ENCODE measurements around the gene HHAT. TPM values are rescaled to one million over a fixed set of nuclear protein-coding genes. Genes with fewer than 3 reads are reported as not detected.

HHAT gene
- total RNA-seq, result under 1 TPM; 0.82 to 0.84 TPM

DNA sequence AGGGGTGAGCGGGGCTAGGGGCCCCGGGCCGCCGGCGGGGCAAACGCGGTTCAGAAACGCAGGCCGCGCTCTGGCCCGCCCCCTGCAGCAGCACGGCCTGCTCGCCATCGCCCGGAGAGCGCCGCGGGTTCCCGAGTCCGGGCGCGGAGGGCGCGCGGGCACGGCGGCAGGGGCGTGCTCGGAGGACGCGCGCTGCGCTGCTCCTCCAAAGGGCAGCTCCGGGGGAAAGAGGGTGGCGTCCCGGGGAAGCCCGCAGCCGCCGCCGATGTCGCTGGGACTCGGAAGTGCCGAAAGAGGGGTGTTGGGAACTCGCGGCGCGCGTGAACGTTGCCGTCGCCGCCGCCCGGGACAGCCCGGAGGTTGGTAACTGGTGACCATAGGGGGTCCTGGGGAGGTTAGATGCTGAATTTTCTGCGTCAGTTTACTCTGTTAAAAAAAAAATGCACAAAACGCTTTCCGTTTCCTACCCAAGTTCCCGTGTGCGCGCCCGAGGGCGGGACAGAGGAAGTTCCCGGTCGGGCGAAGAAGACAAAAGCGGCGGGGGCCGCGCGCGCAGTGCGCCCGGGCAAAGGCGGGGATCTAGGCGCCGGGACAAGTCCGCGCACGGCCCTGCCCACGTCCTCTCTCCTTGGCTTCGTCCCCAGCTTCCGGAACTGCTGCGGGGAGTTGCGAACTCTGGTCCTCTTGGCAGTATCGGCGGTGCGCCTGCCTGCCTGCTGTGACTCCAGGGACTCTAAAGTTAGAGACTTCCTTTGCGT lies at the start of gene HHAT:
TSS of gene HHAT (plus strand) at position 157 of the 758 bp plus-strand sequence. CDS start 20,074 bp downstream, outside the sequence.
- Mint-ChIP-seq H3K4me3 (peak within 1 kb of the TSS; percentile 82), H3K36me3 (ENCODE audit: low read depth) (no peaks in the 10 kb centered on the region), H3K27me3 (peaks cover 3% of the 10 kb centered on the region), H3K27ac (peak within 1 kb of the TSS; percentile 95), H3K9me3 (ENCODE audit: low read depth) (peaks cover 4% of the 10 kb centered on the region), H3K4me1 (peaks cover 36% of the 10 kb centered on the region)
- ChIA-PET POLR2A (interaction anchor here (2.9 kb wide), 1 partner anchor 45 kb away, joined by 17 read pairs; no protein-coding TSS in a partner anchor), CTCF (interaction anchor here (0.7 to 1.0 kb wide), 2 partner anchors 27 to 45 kb away, joined by 3 to 6 read pairs; no protein-coding TSS in a partner anchor)
- DNase-seq (peak; percentile 80), ATAC-seq (peak; percentile 34)
- intact Hi-C loops (cut with DNase I, micrococcal nuclease), result loop anchor here in 1 of 2 experiments (5.0 kb wide), 1 partner anchor 1248 kb away; the partner anchor contains the start of gene SLC30A1

DNA sequence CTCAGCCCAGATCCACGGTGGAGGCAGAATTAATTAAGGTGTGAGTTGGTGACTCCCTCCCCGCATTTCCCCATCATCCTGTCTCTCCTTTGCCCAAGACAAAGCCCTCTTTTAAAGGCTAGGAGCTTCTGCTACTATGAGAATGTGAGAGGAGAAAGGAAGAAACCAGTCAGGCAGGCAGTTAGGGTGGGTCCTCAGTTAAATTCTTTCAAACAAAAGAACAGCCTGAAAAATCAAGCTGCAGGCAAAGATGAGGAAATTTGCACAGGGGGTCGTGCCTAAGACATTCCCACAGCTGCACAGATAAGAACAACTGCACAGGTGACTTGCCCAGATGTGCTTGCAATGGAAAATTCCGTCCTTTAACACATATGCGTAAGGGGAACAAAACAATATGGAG lies 48.5 kb upstream of the HHAT start:
- peaks cover 2% of the 10 kb centered on the region for H3K36me3 Mint-ChIP-seq (ENCODE audit: low read depth)
- H3K4me1 Mint-ChIP-seq, result no peaks in the 10 kb centered on the region
- H3K27ac Mint-ChIP-seq, result no peak overlapping the region
- no peak overlapping the region for H3K4me3 Mint-ChIP-seq
- ChIA-PET POLR2A (no interaction called here), CTCF (no interaction called here)
- DNase-seq, result no peak
- H3K9me3 Mint-ChIP-seq (ENCODE audit: low read depth), result peaks cover 20% of the 10 kb centered on the region
- ATAC-seq, result no peak
- intact Hi-C loops (cut with DNase I, micrococcal nuclease), result no loop called here
- peaks cover 25% of the 10 kb centered on the region for H3K27me3 Mint-ChIP-seq

DNA sequence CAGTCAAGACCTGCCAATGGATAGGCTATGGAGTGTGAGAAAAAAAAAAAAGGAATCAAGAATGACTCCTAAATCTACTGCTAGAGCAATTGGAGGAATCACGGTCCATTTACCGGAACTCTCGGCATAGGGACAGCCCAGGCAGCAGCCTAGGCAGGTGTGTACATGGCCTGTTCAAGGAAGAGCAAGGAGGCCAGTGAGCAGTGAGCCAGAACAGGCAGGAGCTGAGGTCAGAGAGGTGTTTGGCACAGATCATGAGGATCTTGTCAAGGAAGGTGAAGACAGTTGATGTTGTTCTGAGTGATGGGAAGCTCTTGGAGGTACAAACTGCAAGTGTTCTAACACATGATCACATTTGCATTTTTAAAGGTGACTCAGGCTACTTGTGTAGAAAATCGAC lies 40.6 kb upstream of the HHAT start:
- no peak for DNase-seq
- no peaks in the 10 kb centered on the region for H3K36me3 Mint-ChIP-seq (ENCODE audit: low read depth)

DNA sequence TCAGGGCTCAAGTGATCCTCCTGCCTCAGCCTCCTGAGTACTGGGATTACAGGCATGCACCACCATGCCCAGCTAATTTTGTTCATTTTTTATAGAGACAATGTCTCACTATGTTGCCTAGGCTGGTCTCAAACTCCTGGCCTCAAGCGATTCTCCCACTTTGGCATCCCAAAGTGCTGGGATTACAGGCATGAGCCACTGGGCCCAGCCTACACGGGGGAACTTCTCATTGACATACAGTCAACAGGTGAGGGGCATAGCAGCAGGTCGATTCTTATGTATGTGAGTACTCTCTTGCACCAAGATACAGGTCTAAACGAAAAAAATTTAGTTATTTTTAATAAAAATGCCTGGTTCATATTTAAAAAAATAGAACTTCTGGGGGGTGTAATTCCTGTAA lies 39.5 kb upstream of the HHAT start:
- ATAC-seq, result no peak
- H3K4me3 Mint-ChIP-seq, result no peak overlapping the region
- H3K27me3 Mint-ChIP-seq, result peaks cover 49% of the 10 kb centered on the region
- ChIA-PET POLR2A (no interaction called here), CTCF (no interaction called here)
- peaks cover 5% of the 10 kb centered on the region for H3K4me1 Mint-ChIP-seq
- no peak overlapping the region for H3K27ac Mint-ChIP-seq
- intact Hi-C loops (cut with DNase I, micrococcal nuclease), result no loop called here
- H3K9me3 Mint-ChIP-seq (ENCODE audit: low read depth), result no peaks in the 10 kb centered on the region
- H3K36me3 Mint-ChIP-seq (ENCODE audit: low read depth), result no peaks in the 10 kb centered on the region
- no peak for DNase-seq

More for the DNA sequence above, 40.6 kb upstream of the HHAT start:
- no peak for ATAC-seq
- H3K9me3 Mint-ChIP-seq (ENCODE audit: low read depth), result no peaks in the 10 kb centered on the region
- peaks cover 5% of the 10 kb centered on the region for H3K4me1 Mint-ChIP-seq
- no peak overlapping the region for H3K27ac Mint-ChIP-seq
- CTCF ChIA-PET, result interaction anchor here (0.5 kb wide), 1 partner anchor 21 kb away, joined by 4 read pairs; no protein-coding TSS in a partner anchor
- POLR2A ChIA-PET, result interaction anchor here (0.8 kb wide), 1 partner anchor 86 kb away, joined by 6 read pairs; no protein-coding TSS in a partner anchor
- intact Hi-C loops (cut with DNase I, micrococcal nuclease), result no loop called here
- no peak overlapping the region for H3K4me3 Mint-ChIP-seq
- peaks cover 52% of the 10 kb centered on the region for H3K27me3 Mint-ChIP-seq

DNA sequence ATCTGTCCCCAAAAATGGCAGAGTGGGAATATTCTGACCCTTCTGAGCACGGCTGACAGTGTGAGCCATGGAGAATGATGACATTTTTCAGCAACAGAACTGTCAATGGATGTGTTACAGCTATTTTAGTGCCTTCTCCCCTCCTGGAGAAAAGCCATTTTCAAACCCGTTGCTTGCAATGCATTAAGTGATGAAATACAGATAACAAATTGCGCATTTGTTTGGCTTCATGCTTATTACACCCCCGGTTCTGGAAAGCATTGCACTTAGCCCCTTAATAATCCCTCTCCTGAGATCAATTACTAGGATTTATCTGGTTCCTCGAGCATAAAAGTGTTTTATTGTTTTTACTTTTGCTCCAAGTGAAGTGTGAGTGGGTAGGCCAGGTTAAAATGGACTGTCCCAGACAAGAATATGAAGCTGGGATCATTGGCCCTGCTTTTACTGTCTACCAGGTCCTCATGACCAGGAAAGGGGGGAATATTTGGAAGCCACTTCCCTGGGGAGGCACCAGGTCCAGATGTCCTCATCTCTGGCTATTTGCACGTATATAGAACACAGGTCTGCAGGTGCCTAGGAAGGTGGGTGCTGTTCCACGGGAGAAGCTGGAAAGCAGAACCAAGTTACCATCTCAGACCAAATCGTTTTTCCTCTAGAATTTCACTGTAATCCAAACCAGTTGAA lies 37.5 kb upstream of the HHAT start:
- ChIA-PET CTCF (interaction anchor here (0.7 to 1.2 kb wide), 2 partner anchors 12 to 110 kb away, joined by 3 read pairs; no protein-coding TSS in a partner anchor), POLR2A (no interaction called here)
- no peak overlapping the region for H3K4me3 Mint-ChIP-seq

DNA sequence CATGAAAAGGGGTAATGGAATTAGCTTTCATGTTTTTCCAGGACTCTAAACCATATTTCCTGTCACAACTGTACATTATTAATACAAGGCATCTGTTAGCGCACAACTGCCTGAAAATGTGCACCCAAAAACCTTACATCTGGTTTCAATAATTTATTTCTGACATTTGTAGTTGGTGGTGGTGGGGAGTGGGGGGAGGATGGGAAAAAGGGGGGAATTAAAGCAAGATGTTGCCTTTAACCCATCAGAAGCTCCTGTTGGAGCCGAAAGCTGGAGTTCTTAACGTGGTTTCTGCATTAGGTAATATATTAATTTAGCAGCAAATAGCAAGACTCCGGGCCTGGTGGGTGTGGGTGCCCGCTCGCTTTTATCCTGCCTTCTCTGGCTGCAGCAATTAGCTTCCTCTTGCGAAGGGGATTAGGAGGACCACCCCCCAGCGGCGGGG lies 36.9 kb upstream of the HHAT start:
- CTCF ChIA-PET, result interaction anchor here (0.6 to 1.2 kb wide), 4 partner anchors 11 to 726 kb away, joined by 3 to 5 read pairs (median 3); no protein-coding TSS in a partner anchor
- intact Hi-C loops (cut with DNase I, micrococcal nuclease), result no loop called here
- Mint-ChIP-seq H3K36me3 (ENCODE audit: low read depth) (no peaks in the 10 kb centered on the region), H3K27me3 (peaks cover 52% of the 10 kb centered on the region), H3K4me1 (peaks cover 5% of the 10 kb centered on the region), H3K4me3 (no peak overlapping the region), H3K27ac (no peak overlapping the region), H3K9me3 (ENCODE audit: low read depth) (no peaks in the 10 kb centered on the region)
- DNase-seq (no peak), ATAC-seq (no peak)
- POLR2A ChIA-PET, result no interaction called here

More for the DNA sequence above, 37.5 kb upstream of the HHAT start:
- Mint-ChIP-seq H3K4me1 (peaks cover 5% of the 10 kb centered on the region), H3K27ac (no peak overlapping the region), H3K9me3 (ENCODE audit: low read depth) (no peaks in the 10 kb centered on the region), H3K27me3 (peaks cover 50% of the 10 kb centered on the region), H3K36me3 (ENCODE audit: low read depth) (no peaks in the 10 kb centered on the region)
- intact Hi-C loops (cut with DNase I, micrococcal nuclease), result no loop called here
- ATAC-seq, result no peak
- DNase-seq, result no peak

DNA sequence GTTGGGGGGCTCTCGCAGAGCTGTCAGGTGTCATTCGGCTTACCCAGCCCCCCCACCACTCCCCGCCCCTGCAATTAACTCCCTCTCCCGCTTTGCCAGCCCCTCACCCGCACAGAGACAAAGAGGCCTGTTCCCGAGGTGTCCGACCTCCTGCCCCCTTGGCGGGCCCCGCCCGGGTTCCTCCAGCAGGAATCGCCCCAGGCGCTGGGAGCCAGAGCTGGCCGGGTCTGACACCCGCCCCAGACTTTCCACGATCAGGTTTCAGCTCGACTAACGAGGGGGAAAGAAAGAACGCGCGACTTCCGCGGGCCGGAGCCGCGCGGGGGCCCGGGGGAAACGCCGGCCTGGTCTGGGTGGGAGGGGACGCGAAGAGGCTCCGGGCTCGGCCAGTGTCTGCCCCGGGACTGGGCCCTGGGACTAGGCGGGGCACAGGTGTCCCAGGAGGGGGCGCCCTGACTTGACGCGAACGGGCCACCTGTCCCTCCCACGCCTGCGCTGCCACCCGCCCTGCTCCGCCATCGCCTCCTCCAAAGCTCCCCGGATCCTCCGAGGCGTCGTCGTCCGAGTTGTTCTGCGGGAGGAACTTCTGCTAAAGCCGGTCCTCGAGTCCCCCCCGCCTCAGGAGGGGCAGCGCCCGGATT lies 36.4 kb upstream of the HHAT start:
- intact Hi-C loops (cut with DNase I, micrococcal nuclease), result no loop called here
- peak; percentile 80 for ATAC-seq
- H3K4me3 Mint-ChIP-seq, result no peak overlapping the region
- ChIA-PET CTCF (interaction anchor here (0.6 to 1.2 kb wide), 6 partner anchors 11 to 727 kb away, joined by 3 to 5 read pairs (median 3); no protein-coding TSS in a partner anchor), POLR2A (interaction anchor here (0.6 kb wide), 1 partner anchor 10 kb away, joined by 3 read pairs; no protein-coding TSS in a partner anchor)
- H3K4me1 Mint-ChIP-seq, result peaks cover 5% of the 10 kb centered on the region
- no peaks in the 10 kb centered on the region for H3K9me3 Mint-ChIP-seq (ENCODE audit: low read depth)
- DNase-seq, result peak; percentile 74
- H3K27me3 Mint-ChIP-seq, result peaks cover 55% of the 10 kb centered on the region
- no peak overlapping the region for H3K27ac Mint-ChIP-seq
- no peaks in the 10 kb centered on the region for H3K36me3 Mint-ChIP-seq (ENCODE audit: low read depth)

DNA sequence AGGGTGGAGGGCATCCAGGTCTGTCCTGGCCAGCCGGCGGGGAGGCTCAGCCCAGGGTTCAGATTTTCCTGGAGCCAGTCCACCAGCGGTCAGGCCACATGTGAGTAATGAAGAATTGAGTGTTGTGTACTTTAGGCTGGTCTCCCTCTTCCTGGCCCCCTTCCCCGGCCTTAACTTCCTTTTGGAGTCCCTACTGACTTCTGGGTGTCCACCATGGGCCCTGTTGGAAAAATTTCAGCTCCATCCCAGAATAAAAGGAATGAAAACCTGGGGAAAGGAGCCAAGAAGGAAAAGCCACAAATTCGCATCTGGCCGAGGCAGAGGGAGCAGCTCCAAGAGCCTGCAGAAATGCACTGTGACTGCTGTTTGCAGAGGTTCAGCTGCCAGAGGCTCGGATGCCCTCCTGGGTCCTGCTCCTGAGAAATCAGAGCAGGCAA lies 35.5 kb upstream of the HHAT start:
- Mint-ChIP-seq H3K27ac (no peak overlapping the region), H3K36me3 (ENCODE audit: low read depth) (no peaks in the 10 kb centered on the region), H3K4me3 (no peak overlapping the region), H3K9me3 (ENCODE audit: low read depth) (no peaks in the 10 kb centered on the region), H3K4me1 (peaks cover 5% of the 10 kb centered on the region), H3K27me3 (peaks cover 58% of the 10 kb centered on the region)
- POLR2A ChIA-PET, result no interaction called here
- CTCF ChIA-PET, result interaction anchor here (0.6 to 1.1 kb wide), 2 partner anchors 12 to 60 kb away, joined by 3 read pairs; no protein-coding TSS in a partner anchor
- no peak for ATAC-seq
- no peak for DNase-seq
- intact Hi-C loops (cut with DNase I, micrococcal nuclease), result no loop called here

DNA sequence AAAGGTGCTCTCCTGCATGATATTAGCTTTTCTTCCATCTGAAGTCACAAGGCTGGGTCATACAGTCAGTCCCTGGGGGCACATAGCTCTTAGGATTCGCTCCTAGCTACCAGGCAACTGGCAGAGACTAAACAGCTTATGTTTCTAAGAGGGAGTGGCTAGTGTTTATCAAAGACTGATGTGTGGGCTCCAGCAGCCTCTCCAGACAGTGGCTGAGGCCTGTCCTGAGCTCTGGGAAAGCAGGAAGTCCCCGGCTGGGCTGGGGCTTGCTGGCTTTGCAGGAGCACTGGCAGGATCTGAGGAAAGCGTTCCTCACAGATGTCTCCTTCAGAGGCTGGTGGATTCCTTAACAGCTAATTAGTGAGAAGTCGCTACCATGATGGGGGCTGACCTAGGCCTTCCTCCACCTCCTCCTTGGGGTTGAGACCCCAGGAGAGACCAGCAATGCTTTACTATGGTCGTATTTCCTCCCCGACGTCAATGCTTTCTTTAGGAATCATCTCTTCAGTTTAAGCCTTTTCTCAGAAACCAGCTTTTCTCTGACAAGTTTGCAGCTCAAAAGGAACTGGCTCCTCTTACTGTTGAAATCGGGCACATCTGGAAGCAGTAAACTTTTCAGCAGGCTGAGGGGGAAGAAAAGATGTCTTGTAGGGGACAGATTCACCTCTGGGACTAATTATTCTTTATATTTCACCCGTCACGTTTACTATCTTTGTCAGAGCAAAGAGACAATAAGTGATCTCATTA lies 33.5 kb upstream of the HHAT start:
- Mint-ChIP-seq H3K4me1 (peaks cover 5% of the 10 kb centered on the region), H3K27me3 (peaks cover 49% of the 10 kb centered on the region), H3K9me3 (ENCODE audit: low read depth) (no peaks in the 10 kb centered on the region), H3K36me3 (ENCODE audit: low read depth) (no peaks in the 10 kb centered on the region), H3K4me3 (no peak overlapping the region), H3K27ac (no peak overlapping the region)
- CTCF ChIA-PET, result no interaction called here
- ATAC-seq, result no peak
- intact Hi-C loops (cut with DNase I, micrococcal nuclease), result no loop called here
- POLR2A ChIA-PET, result no interaction called here
- DNase-seq, result no peak

DNA sequence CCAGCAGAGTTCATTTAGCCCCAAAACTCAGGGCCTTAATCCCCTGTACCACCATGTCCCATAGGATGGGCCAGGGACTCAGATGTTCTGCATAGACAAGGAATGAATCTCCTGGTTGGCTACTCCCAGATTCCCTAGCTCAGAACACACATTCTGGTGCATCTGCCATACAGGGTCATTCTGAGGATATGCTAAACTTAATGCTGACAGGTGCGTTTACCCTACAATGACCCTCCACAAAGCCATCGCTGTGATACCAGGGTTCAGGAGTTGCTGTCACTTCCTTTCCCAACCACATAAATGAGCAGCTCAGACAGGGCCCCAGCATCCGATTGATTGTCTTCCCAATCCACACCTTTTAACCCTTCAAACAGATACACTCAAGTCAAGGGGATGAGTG lies 32.0 kb upstream of the HHAT start:
- intact Hi-C loops (cut with DNase I, micrococcal nuclease), result no loop called here
- ATAC-seq (no peak), DNase-seq (no peak)
- Mint-ChIP-seq H3K27ac (no peak overlapping the region), H3K4me3 (no peak overlapping the region), H3K36me3 (ENCODE audit: low read depth) (no peaks in the 10 kb centered on the region), H3K27me3 (peaks cover 39% of the 10 kb centered on the region), H3K4me1 (peaks cover 5% of the 10 kb centered on the region), H3K9me3 (ENCODE audit: low read depth) (no peaks in the 10 kb centered on the region)
- CTCF ChIA-PET, result no interaction called here
- POLR2A ChIA-PET, result no interaction called here

DNA sequence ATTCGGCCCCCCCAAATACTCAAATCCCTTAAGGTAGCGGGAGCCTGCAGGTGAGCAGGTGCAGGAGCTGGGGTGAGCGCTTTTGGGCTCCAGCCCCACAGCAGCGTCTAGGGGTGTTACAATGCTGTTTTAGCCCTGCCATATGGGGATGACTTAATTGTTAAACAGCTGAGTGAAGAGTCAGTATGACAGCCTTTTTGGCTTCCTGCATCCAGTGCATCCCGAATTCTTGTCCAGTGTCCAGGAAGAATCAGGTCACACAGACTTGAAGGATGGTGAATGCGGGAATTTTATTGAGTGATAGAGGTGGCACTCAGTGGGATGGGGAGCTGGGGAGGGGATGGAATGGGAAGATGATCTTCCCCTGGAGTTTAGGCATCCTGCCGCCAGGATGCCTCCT lies 30.4 kb upstream of the HHAT start:
- H3K27me3 Mint-ChIP-seq, result peaks cover 32% of the 10 kb centered on the region
- no peak overlapping the region for H3K27ac Mint-ChIP-seq
- ChIA-PET POLR2A (no interaction called here), CTCF (no interaction called here)
- intact Hi-C loops (cut with DNase I, micrococcal nuclease), result no loop called here
- ATAC-seq (no peak), DNase-seq (no peak)
- H3K4me1 Mint-ChIP-seq, result no peaks in the 10 kb centered on the region
- no peaks in the 10 kb centered on the region for H3K9me3 Mint-ChIP-seq (ENCODE audit: low read depth)
- H3K36me3 Mint-ChIP-seq (ENCODE audit: low read depth), result no peaks in the 10 kb centered on the region
- H3K4me3 Mint-ChIP-seq, result no peak overlapping the region

Data from activated CD4-positive, alpha-beta T cell treated with anti-CD3 and anti-CD28 coated beads for 36 hours (primary cell).